Sigmoid colon (tissue), 4 donors: Measurements from ENCODE around the gene WHRN.

Experiments
- CTCF ChIP-seq, 4 experiments: fragments of 450-650 bp in 3 of 4; fragments of 200-600 bp in 1 of 4; IDR thresholded peaks; one replicate each; pipeline ENCODE4 v1.5.1; 2016 to 2019; ENCODE audit warnings: antibody characterized with exemption in 4 of 4, mild to moderate bottlenecking in 3 of 4, moderate library complexity in 2 of 4
- EP300 ChIP-seq, 4 donors: sonication (generic); formaldehyde crosslinking; IDR thresholded peaks; one replicate each; pipeline ENCODE4 v1.6.1; 2017; ENCODE audit warnings: antibody characterized with exemption in 4 of 4
- POLR2A ChIP-seq, 2 donors: fragments of 450-650 bp; IDR thresholded peaks; one replicate each; pipeline ENCODE4 v1.6.1; 2016; ENCODE audit warnings: antibody characterized with exemption in 2 of 2, mild to moderate bottlenecking in 2 of 2, moderate library complexity in 2 of 2
- POLR2AphosphoS5 ChIP-seq, 4 donors: sonication (generic); formaldehyde crosslinking; IDR thresholded peaks; one replicate each; pipeline ENCODE4 v1.6.1; 2017; ENCODE audit warnings: antibody characterized with exemption in 4 of 4

GRCh38 chr9:114445616-114446015 lies 59.7 kb downstream of the WHRN start:
- TF ChIP-seq CTCF (IDR thresholded peaks at IDR 0.05) (no peak), POLR2A (IDR thresholded peaks at IDR 0.05) (no peak), EP300 (IDR thresholded peaks at IDR 0.05) (no peak), POLR2AphosphoS5 (IDR thresholded peaks at IDR 0.05) (no peak)
